GM19372 (cell line): ENCODE measurements around the gene TENT4A.

Experiments
- ATAC-seq: cut with Tn5 transposase; IDR thresholded peaks from one replicate; pipeline ENCODE4 v1.9.1; 2021; ENCODE audit warnings: mild to moderate bottlenecking, low read depth, moderate library complexity; ENCODE audit not compliant: unreplicated experiment

Gene TENT4A

DNA sequence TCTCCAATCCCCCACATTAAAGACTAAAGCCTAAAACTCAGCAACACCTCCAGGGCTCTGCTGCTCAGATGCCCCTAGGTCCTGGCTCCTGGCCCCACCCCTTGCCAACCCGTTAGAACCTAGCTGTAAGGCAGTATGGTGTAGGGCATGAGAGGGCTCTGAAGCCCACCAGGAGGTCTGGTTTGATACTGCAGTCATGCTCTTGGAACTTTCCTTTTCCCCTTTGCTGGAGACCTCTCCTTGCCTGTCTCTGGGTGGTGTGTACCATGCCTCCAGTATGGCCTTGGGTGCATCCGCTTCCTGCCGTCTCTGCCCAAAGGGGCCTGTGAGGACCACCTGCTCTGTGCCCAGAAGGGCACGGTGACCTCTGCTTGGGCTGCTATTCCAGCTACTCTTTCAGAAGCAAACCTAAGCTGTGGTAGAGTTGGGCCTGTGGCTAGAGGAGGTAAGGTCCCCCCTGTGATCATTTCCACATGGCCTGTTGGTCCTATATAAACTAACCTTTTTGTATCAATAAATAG, 3.5 kb downstream of the TENT4A start:
- ATAC-seq, result no peak

DNA sequence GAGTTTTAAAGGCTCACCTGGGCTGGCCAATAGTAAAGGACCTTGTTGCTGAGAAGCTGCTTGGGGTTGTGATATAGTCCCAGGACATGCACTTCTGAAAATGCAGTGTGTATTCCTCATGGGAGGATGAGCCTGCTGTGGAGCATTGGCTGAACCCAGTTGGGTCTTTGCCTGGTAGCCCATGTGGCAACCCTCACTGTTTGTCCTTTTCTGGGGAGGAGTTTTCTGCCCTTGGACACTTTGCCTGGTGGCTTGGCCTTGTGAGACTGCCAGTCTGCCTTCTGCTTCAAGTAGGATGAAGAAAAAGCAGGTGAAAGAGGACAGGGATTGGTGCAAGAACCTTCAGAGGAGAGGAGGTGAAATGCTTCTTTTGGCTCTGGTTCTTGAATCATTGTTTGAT, 4.0 kb downstream of the TENT4A start:
- ATAC-seq, result no peak

DNA sequence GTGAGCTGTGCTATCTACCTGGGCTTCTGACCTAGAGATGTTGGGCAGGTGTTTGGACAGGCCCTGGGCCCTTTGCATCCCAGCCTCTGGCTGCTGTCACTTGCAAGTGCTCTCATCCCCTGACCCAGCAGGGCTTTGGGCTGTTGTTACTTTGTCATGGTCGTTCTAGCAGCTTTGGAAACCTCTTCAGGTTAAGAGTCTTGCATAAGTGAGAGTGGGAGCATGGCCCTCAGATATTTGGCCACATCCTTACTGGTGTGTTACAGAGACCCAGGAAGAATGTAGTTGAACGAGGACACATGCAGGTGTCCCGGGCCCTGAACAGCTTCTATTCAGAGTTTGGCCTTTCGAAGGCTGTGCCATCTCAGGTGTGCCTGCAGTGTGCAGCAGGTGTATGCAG, 4.5 kb downstream of the TENT4A start:
- no peak for ATAC-seq

DNA sequence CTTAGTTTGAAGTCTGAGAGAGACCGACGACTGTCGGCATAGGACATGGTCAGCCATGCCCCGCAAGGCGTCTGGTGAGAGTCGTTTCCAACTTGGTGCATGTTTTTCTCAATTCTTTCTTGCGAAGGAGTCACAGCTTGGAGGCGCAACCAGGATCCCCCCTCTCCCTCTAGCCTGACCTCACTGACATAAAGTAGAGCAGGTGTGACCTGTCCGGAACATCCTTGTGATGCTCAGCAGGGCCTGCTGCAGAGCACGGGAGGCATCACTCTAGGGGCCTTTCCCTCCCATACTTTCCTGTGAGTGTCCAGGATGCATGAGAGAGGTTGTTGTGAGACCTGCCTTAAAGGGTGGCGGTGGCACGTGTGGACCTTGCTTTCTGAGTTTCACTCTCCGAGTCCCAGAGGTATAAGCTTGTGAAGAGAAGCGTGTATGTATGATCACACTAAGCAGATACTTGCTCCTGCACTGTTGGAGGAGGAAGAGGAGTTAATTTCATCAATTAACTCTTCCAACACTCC, 5.0 kb downstream of the TENT4A start:
- ATAC-seq, result no peak

DNA sequence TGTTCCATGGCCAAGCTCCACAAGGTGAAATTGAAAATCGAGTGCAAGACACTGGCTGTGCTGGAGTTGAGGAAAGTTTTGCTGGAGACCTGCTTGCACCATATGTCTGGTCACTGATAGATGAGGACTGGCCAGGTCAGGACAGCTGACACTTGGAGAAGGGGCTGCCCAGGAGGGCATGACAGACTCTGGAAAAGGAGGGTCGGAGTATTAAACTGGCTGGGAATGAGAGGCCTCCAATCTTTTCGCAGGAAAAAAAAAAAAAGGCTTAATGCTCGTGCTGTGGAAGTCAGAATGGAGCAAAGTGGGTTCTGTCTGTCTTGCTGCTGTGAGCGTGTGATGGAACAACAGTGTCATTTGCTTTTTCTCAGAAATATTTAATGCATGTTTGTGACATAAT, 5.5 kb downstream of the TENT4A start:
- ATAC-seq, result no peak

DNA sequence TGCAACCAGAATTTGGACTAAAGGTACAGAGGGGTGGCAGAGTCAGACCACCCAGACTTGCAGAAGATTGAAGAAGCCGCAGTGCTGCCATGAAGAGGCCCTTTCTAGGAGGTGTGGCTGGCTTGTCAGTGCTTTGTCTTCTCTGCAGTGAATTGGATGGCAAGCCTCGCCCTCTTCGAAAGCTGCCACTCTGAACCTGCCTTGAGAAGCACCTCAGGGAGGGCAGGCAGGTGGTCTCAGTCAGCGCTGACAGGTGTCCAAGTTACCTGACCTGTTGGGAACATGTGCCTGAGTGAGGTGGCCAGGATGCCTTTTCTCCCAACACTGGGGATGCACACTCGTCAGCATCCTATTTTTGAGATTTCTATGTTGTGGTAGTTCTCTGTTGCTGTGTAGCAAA, 6.2 kb downstream of the TENT4A start:
- ATAC-seq, result no peak

DNA sequence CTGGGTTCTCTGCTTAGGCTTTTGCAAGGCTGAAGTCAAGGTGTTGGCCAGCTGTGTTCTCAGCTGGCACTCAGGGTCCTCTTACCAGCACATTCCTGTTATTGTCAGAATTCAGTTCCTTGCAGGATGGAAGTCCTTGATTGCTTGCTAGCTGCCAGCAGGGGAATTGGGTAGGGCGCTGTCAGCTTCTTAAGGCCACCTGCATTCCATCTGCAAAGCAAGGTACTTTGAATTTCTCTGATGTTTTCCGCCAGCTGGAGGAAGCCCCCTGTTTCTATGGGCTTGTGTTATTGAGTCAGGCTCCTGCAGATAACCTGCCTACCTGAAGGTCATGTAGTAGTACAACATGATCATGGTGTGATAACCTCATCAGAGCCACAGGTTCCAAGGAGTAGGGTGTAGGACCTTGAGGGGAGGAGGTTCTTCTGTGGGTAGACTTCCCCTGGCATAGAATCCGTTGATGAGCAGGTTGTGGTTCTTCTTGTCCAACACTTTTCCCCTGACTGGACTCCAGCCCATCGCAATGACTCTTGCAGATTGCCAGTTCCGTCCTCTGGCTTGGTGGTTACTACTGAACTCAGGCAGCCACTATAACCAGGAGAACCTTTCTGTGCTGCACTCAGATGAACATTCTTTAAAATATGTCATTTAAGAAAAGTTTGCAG, 6.8 kb downstream of the TENT4A start:
- ATAC-seq, result no peak

DNA sequence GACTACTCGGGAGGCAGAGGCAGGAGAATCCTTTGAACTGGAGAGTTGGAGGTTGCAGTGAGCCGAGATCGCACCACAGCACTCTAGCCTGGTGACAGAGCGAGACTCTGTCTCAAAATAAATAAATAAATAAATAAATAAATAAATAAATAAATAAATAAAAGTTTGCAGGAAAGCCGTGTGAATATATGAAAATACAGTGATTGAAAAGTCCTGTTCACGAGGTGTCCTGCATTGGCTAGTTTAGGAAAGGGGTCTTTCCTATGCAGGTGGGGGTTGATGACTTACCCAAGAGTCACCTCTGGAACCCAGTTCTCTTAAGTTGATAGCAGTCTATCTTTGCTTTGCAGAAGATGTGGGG, 7.3 kb downstream of the TENT4A start:
- no peak for ATAC-seq

DNA sequence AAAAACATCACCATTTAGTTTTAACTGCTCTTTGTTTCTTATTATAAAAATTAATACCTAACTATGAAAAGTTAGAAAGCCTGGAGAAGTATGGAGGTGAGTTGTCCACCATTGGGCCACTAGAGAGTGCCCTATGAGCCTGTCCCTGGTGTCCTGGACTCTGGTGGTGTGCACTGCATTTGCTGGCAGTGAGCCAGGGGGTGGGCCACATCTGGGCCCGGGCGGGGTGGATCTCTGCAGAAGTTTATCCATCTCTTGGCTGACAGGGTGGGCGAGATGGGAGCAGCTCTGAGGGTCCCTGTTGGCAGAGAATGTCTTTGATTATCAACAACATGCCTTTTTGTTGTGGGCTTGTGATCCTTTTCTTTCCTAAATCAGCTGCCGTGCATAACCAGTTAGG, 8.2 kb downstream of the TENT4A start:
- peak; percentile 6 for ATAC-seq

DNA sequence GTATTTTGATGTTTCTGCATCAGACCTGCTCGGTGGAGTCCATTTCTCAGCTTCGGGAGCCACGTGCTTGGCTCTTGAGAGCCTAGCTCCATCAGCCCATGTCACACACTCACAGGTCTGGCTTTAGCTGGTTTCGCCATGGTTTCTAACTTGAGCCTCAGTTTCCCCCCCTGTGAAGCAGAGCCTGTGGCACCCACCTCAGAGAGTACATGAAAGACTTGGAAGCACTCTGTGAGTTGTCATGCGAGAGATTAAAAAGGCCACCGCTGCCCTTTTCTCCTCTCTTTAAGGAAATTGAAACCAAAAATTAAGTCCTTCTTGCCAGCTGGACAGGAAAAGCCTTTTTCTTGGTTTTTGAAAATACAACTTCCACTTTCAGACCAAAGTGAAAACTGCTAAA, 8.8 kb downstream of the TENT4A start:
- peak; percentile 52 for ATAC-seq

DNA sequence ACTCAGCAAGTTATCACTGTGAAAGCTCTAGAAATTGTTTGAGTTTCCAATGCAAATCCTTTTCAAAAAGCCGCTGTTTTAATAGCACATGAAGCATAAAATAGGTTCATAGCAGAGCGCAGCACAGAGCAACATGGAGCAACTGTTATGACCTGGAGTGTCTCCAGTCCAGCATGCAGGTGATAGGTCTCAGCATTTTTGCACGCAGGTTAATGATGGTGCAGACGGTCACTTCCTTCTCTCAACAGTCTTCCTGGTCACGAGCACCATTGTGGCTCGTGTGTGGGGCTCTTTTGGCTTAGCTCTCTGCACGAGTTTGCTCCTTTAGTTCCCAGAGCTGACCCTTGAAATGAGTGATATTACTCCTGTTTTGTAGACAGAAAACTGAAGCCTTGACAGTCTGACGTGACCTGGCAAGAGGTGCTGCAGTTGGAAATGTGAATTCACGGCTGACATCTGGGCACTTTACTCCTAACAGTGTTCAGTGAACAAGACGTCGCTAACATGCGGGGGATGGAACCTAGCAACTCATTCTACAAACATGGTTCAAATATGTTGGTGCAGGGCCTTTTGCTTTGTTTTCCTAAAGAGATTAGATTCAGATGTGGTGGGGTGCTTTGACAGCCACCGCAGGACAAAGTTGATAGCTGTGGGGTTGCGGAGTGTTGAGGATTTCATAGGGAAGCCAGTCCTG, 10.0 kb downstream of the TENT4A start:
- no peak for ATAC-seq

DNA sequence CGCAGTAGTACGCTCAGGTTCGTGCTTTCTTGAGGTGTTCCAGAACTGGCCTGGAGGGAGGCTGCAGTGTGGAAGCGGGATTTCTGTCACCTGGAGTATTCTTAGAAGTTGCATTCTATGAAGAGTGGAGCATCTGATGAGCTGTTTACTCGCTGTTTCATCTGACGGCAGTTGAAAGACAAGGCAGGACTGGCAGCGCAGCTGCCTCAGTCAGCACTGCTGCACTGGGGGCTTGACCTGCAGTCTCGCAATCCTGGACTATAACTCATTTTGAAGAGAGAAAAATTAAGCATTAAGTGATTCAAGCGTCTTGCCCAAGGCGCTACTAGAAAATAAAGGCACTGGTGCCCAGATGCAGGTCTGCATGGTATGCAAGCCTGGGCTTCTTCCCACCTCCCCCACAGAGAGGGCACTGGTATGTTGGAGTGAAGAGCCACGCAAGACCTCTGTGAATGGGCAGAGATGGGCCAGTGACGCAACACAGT, 10.6 kb downstream of the TENT4A start:
- no peak for ATAC-seq

DNA sequence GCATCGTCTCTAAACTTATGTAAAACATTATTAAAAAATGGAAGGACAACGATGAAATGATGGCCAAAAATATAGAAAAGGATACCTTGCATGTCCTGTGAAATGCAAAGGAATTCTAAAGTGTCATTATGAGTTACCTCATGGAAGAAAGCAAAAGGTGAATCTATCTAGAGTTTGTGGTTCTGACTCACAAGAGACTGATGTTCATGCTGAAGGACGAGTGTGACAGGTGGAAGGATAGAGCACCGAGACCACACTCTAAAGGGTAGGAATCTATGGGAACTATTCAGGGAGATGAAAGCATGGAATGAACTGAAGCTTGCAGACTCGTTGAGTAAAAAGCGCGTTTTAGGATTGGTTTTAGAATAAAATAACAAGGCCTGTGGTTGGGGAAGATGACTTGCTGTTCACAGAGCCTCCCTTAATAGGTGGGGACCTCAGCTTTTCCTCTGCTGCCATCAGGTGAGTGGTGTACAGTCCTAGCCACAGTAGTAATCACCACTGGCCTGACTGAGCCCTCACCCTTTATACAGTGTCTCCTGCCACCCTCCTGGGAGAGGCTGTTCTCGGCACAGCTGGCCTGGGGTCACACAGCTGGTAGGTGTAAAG, 11.2 kb downstream of the TENT4A start:
- ATAC-seq, result no peak

DNA sequence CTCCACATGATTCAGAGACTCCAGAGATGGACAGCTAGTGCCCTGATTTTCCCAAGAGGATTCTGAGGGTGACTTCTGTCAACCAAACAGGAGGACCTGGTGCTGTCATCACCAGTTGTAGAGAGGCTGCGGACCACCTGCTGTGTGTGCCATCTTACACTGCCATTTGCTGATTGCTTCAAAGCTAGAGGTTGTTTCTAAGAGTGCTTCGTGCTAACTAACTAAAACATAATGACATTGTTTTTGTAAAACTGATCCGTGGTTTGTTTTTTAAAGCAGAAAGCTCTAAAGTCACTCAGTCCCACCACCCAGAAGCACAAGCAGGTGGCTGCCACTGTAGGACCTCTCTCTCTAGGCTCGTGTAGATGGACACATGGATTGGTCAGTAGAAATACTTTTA, 12.2 kb downstream of the TENT4A start:
- ATAC-seq, result no peak

DNA sequence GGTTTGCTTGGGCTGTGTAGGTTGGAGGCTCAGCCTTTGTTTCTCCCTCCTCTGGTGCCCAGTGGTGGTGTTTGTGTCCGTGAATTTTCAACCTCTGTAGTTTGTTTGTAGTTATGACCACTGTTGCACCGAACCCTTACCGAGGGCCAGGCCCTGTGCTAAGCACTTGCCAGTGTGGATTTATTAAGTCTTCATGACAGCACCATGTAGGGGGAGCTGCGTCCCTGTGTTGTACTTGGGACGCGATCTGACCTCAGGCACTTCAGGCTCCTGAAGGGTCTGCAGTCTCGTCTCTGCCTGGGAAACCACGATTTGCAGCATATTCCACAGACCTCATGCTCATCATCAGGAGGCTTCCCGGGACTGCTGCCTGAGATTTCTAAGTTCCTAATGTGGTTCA, 12.8 kb downstream of the TENT4A start:
- no peak for ATAC-seq

DNA sequence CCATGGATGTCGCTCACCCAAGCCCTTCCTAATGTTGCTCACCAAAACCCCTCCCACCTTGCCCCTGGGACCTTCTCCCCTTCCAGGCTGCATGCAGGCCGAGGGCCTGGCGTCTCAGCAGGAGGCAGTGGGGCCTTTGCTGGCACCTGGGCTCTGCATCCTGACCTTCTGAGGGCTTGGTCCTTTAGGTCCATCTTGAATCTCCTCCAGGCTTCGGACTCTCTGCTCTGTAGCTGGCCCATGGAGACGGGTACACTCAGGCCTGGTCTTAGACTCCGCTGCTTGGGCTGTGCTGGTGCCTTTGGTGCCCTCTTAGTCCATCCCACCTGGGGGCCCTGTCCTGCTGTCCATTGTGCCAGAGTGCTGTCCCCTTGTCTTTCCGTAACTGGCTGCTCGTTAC, 14.0 kb downstream of the TENT4A start:
- ATAC-seq, result no peak

DNA sequence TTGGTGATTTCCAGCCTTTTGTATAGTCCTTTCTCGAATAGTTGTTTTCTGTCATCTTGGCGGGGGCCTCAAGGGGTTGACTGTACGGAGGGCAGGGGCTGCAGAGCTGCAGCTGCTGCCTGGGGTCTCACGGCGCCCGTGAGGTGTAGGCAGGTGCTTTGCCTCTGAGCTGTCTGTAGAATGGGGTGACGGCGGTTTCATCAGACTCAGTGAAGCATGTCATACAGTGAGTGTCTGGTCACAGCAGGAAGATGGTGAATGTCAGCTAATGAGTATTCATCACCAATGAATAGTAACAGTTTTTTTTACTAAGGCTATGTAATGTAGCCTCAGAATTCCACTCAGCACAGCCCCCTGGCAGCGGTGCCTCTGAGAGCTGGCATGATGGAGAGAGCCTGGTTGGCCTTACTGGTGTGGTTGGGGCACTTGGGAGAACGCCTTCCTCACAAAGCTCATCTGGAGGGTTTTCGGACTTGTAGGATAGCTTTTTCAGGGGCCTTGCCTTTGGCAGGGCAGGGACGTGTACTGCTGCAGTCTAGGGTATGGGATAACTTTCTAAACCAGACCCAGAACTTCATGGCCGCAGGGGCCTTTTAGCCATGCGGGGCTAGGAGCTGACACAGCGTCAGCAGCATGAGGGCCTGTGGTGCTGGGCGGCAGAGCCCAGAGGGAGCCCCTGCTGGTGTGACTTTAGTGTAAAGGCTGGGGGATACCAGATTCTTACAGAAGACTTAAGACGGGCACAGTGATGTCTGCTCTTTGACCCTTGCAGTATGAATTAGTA, 15.0 kb downstream of the TENT4A start:
- peak; percentile 94 for ATAC-seq

DNA sequence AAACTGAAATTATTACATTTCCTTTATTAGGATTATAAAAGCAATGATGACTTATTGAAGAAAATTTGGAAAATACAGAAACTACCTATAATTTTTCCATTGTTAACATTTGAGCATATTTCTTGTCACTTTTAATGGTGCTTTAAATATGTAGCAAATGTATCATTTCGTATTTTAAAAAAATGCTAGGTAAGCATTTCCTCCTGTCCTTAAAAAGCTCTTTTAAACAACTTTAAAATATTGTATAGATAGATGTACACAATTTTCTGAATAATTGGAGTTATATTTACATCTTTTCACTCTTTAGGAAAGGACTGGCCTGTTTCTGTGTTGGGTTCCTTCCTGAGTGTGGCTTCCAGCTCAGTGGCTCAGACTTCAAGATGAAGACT, 15.6 kb downstream of the TENT4A start:
- ATAC-seq, result no peak

DNA sequence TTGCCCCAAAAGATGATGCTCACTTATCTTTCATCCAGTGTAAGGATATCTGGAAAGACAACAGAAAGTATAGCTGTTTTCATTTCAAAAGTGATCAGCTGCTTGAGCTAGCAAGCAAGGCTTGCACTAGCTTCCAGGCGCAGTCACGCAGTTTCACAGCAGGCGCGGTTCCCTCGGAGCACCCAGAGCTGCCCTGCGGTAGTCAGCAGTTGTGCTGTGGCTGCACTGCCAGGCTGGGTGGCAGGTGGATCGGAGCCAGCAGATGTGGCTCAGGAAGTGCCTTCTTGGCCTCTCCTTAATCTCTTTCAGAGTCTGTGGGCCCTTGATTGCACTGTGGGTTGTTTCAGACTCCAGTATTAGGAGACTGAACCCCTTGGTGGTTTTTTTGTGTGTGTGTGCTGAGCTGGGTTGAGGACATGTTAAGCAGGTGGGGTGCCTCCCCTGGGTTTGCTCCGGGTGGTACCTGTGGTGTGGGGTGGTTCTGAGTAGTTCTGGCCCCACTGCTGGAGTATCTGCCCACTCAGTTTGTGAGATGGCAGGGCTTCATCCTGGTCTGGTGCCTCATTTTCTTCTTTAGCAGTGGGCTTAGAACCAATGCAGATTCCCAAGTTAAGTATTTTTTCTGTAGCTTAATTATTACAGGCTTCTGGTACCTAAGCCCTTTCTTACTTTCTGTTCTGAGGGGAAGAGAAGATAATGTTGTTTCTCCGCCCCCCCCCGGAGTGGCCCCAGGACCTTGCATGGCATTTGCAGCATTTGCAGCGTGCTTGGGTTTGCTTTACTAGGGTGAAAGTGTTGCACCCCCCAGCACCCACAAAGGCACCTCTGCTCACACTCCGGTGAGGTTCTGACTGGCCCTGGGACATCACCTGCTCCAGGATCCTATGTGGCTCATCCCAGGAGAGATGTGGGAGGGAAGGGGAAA, 16.4 kb downstream of the TENT4A start:
- no peak for ATAC-seq

DNA sequence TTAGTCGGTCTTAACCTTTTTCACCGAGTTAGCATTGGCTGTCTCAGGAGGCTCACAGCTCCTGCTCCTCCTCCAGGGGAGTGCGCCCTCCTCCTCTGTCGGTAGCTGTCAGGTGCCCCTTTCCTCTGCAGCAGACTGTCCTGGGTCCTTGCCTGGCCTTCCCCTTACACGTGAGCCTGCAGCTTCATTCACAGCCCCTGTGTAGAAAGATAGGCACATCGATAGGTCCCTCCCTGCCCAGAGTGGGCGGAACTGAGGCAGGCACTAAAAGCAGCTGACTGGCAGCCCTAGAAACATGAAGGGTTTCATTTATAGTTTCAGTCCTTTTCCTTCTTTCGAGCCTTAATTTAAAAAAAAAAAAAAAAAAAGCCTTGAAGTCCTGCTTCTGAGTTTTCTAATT, 17.2 kb downstream of the TENT4A start:
- no peak for ATAC-seq
